GM12875 (cell line): ENCODE measurements around the gene AP2A1.

Source experiments
- H3K4me3 ChIP-seq: one replicate; pipeline ENCODE4 v1.5.1; 2011; ENCODE audit warnings: low read depth, low read length, control low read depth
- TF ChIP-seq, protein P1 (sequence below): IDR thresholded peaks from 2 replicates; pipeline ENCODE4 v1.5.1; 2011; ENCODE audit warnings: low read depth, mild to moderate bottlenecking, control low read depth, inconsistent platforms, low read length, moderate library complexity, borderline replicate concordance; ENCODE audit not compliant: insufficient read depth

Gene AP2A1

DNA sequence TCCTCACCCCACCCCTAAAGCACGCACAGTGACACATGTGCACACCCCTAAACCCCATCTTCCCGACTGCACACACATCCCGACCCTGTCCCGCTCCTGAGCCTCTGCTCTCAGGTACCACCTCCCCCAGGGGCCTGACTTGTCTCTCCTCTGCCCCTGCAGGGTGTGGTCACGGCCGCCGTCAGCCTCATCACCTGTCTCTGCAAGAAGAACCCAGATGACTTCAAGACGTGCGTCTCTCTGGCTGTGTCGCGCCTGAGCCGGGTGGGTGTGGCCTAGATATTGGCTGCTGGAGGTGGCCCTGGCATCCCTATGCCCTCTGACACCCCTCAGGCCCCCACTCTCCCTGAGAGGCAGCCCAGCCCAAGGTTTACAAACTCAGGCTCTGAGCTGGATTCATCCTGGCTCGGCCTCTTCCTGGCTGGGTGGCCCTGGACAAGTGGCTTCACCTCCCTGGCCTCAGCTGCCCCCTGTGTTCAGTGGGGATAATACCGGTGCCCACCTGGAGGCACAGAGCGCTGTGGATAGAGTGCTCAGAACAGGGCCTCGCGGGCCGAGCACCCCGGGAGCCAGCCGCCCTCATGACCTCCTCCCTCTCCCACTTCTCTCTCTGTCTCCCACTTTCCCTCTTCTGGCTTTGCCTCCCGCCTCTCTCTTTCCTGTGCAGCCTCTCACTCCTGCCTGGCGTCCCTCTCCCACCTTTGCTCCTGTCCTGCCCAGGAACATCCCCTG is 26.2 kb downstream of the AP2A1 start:
- no peak overlapping the region for H3K4me3 ChIP-seq
- TF ChIP-seq, protein P1, sequence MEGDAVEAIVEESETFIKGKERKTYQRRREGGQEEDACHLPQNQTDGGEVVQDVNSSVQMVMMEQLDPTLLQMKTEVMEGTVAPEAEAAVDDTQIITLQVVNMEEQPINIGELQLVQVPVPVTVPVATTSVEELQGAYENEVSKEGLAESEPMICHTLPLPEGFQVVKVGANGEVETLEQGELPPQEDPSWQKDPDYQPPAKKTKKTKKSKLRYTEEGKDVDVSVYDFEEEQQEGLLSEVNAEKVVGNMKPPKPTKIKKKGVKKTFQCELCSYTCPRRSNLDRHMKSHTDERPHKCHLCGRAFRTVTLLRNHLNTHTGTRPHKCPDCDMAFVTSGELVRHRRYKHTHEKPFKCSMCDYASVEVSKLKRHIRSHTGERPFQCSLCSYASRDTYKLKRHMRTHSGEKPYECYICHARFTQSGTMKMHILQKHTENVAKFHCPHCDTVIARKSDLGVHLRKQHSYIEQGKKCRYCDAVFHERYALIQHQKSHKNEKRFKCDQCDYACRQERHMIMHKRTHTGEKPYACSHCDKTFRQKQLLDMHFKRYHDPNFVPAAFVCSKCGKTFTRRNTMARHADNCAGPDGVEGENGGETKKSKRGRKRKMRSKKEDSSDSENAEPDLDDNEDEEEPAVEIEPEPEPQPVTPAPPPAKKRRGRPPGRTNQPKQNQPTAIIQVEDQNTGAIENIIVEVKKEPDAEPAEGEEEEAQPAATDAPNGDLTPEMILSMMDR = no peak

DNA sequence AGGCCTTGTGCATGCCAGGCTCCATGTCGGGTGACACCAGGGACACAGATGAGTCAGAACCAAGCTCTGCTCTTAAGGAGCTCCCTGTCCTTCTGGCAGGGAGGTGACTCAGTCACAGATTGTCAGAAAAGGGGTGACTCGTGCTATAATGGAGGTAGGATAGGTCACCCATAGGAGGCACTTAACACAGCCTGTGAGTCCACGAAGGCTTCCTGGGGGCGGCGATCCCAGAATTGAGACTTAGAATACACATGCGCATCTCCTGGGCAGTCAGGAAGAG is 26.7 kb downstream of the AP2A1 start:
- TF ChIP-seq, protein P1 = no peak
- H3K4me3 ChIP-seq = no peak overlapping the region

DNA sequence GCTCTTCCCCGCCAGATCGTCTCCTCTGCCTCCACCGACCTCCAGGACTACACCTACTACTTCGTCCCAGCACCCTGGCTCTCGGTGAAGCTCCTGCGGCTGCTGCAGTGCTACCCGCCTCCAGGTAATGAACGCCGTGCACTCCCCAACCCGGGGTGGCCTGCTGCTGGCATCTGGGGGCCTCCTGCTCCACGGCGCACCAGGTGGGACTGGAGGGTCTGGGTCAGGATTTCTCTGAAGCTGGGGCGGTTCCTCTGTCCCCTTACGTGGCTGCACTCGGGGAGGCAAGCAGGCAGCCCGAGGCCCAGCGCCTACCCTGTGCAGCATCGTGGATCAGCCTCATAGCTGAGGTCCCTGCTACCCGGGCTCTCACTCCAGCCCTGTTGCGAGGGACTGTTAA is 28.8 kb downstream of the AP2A1 start:
- H3K4me3 ChIP-seq = no peak overlapping the region
- TF ChIP-seq, protein P1 = no peak

DNA sequence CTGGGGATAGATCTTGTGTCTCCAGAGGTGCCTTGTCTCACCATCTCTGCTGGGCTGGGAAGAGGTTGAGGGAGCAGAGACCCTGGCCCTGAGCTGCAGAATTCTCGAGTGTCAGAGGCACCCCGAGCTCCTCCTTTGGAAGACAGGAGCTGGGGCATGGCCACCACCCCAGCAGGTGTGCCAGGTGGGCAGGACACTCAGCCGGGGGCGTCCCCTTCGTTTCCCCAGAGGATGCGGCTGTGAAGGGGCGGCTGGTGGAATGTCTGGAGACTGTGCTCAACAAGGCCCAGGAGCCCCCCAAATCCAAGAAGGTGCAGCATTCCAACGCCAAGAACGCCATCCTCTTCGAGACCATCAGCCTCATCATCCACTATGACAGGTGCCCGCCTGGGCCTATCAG is 31.8 kb downstream of the AP2A1 start:
- TF ChIP-seq, protein P1 = no peak
- no peak overlapping the region for H3K4me3 ChIP-seq

DNA sequence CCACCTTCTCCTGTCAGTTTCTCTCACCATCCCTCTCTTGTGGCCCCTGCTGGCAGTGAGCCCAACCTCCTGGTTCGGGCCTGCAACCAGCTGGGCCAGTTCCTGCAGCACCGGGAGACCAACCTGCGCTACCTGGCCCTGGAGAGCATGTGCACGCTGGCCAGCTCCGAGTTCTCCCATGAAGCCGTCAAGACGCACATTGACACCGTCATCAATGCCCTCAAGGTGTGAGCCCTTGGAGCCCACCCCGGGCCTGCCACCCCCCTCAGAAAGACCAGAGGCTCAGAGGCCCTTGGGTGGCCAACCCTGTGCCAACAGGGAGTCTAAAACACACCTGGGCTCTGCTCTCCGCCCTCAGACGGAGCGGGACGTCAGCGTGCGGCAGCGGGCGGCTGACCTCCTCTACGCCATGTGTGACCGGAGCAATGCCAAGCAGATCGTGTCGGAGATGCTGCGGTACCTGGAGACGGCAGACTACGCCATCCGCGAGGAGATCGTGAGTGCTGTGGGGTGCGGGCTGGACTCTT is 32.5 kb downstream of the AP2A1 start:
- H3K4me3 ChIP-seq = no peak overlapping the region
- TF ChIP-seq, protein P1 = no peak

DNA sequence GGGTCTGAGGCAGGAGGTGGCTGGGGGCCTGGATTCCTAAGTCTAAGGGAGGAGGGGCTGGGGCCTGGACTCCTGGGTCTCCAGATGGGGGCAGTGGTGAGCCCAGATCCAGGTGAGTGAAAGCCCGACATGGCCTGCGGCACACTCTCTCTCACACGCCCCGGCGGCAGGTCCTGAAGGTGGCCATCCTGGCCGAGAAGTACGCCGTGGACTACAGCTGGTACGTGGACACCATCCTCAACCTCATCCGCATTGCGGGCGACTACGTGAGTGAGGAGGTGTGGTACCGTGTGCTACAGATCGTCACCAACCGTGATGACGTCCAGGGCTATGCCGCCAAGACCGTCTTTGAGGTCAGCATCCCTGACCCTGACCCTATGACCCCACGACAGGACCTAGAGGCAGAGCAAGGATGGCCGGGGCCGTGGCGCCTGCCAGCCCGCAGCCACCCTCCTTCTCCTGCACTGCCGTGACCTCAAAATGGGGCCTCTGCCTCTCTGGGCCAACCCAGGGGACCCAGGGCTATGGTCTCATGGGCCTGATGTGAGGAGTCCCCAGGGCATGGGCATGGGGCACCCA is 33.1 kb downstream of the AP2A1 start:
- no peak overlapping the region for H3K4me3 ChIP-seq
- TF ChIP-seq, protein P1 = peak; percentile 13; the same call in 1 of the 2 replicates

DNA sequence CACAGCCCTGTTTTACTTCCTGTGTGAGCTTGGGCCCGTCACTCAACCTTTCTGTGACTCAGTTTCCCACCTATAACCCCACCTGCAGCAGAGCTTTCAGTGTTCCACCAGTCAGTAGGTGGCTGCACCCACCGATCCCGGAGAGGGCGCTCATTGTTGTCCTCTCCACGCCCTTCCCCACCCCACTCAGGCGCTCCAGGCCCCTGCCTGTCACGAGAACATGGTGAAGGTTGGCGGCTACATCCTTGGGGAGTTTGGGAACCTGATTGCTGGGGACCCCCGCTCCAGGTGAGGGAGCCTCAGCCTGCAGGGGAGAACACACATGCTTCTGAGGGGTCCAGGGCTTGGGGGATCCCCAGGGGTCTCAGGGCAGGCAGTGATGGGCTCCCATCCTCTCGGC is 34.0 kb downstream of the AP2A1 start:
- TF ChIP-seq, protein P1 = no peak
- H3K4me3 ChIP-seq = no peak overlapping the region
